CD4-positive, alpha-beta memory T cell (primary cell): ENCODE data around the gene OSTF1. TPM values are rescaled to one million over a fixed set of nuclear protein-coding genes. Genes with fewer than 3 reads are reported as not detected.

Source experiments
- CTCF ChIA-PET: fragments of 350-600 bp; sonication (Branson Sonifier 250); formaldehyde crosslinking; loops from one replicate; lab custom pipeline; 2021; ENCODE audit warnings: inconsistent platforms; ENCODE audit not compliant: partially characterized antibody; lab: Charles Lee
- POLR2A ChIA-PET: fragments of 350-600 bp; sonication (Branson Sonifier 250); formaldehyde crosslinking; loops from one replicate; lab custom pipeline; 2021; ENCODE audit not compliant: partially characterized antibody; lab: Charles Lee
- DNase-seq, 5 donors: peaks; one replicate each; pipeline versions ENCODE4 v3.0.0 to v3.0.0-alpha.2; 2020 to 2022; ENCODE audit warnings: mixed read lengths in 1 of 5
- H3K27ac ChIP-seq: one replicate; pipeline ENCODE4 v1.7.0; 2013; ENCODE audit warnings: low read depth, low read length
- H3K27me3 ChIP-seq: 2 replicates; pipeline ENCODE4 v1.7.0; 2013; ENCODE audit warnings: mild to moderate bottlenecking, low read length, moderate library complexity; ENCODE audit not compliant: insufficient read depth
- H3K36me3 ChIP-seq: 2 replicates; pipeline ENCODE4 v1.7.0; 2013; ENCODE audit warnings: mild to moderate bottlenecking, low read length, moderate library complexity; ENCODE audit not compliant: insufficient read depth
- H3K4me1 ChIP-seq: 2 replicates; pipeline ENCODE4 v1.7.0; 2013; ENCODE audit warnings: mild to moderate bottlenecking, low read length, moderate library complexity; ENCODE audit not compliant: insufficient read depth
- H3K4me3 ChIP-seq, 2 donors: one replicate each; pipeline ENCODE4 v1.7.0; 2013; ENCODE audit warnings: low read length in 2 of 2, mild to moderate bottlenecking in 1 of 2
- H3K9me3 ChIP-seq, 2 donors: one replicate each; pipeline ENCODE4 v1.7.0; 2013; ENCODE audit warnings: low read length in 2 of 2, control low read depth in 1 of 2; ENCODE audit not compliant: control insufficient read depth in 1 of 2
- H3K27ac Mint-ChIP-seq, 7 donors: one replicate each; pipeline ENCODE4 v1.8.0; 2020 to 2021; ENCODE audit warnings: mixed read lengths in 7 of 7, mild to moderate bottlenecking in 6 of 7, inconsistent platforms in 3 of 7, moderate library complexity in 3 of 7
- H3K27me3 Mint-ChIP-seq, 2 donors: one replicate each; pipeline ENCODE4 v1.8.0; 2020 to 2021; ENCODE audit warnings: mixed read lengths in 2 of 2
- H3K36me3 Mint-ChIP-seq, 2 donors: one replicate each; pipeline ENCODE4 v1.8.0; 2020 to 2021; ENCODE audit warnings: mixed read lengths in 2 of 2, inconsistent platforms in 1 of 2, mild to moderate bottlenecking in 1 of 2
- H3K4me1 Mint-ChIP-seq, 4 donors: one replicate each; pipeline ENCODE4 v1.8.0; 2020 to 2021; ENCODE audit warnings: mixed read lengths in 4 of 4, mild to moderate bottlenecking in 1 of 4
- H3K4me3 Mint-ChIP-seq, 8 donors: one replicate each; pipeline ENCODE4 v1.8.0; 2020 to 2021; ENCODE audit warnings: mixed read lengths in 8 of 8, mild to moderate bottlenecking in 7 of 8, moderate library complexity in 6 of 8, inconsistent platforms in 3 of 8
- H3K9me3 Mint-ChIP-seq, 8 donors: one replicate each; pipeline ENCODE4 v1.8.0; 2020 to 2021; ENCODE audit warnings: mixed read lengths in 8 of 8, mild to moderate bottlenecking in 5 of 8, inconsistent platforms in 3 of 8, moderate library complexity in 1 of 8
- intact Hi-C: fragments of 100-400 bp; cut with micrococcal nuclease; formaldehyde crosslinking; loops from one replicate; pipeline ENCODE4 v1.15.1; 2023
- polyA plus RNA-seq, 2 donors: library from polyadenylated mRNA; unstranded; fragments of 300-500 nt; fragmentation: Illumina TruSeq; gene quantifications; one replicate each; pipeline ENCODE4 v1.2.3, GENCODE V29; 2021
- total RNA-seq, 2 experiments: library from RNA; stranded (reverse); gene quantifications; one replicate each; pipeline ENCODE4 v1.2.3, GENCODE V29; 2021

OSTF1 gene
- total and polyA plus RNA-seq, 4 experiments from 2014 or later: 59.8 to 188 (median 119) TPM

- H3K9me3 ChIP-seq: no peaks in the 10 kb centered on the region
- intact Hi-C loops: loop anchor here (1.0 to 5.0 kb wide), 9 partner anchors 16 to 1932 kb away; partner anchors contain the start of genes C9orf40, CARNMT1 and RFK
- POLR2A ChIA-PET: interaction anchor here (0.7 to 10.7 kb wide), 25 partner anchors 10 to 1370 kb away, joined by 3 to 251 read pairs (median 5); partner anchors contain the start of genes C9orf40, CARNMT1, GCNT1 and RFK
- H3K27ac ChIP-seq: peak overlapping the region; percentile 92
- H3K9me3 Mint-ChIP-seq: no peaks in the 10 kb centered on the region
- H3K4me1 Mint-ChIP-seq: peaks cover 53 to 88% (median 66%) of the 10 kb centered on the region in 4 donors
- no peak for DNase-seq
- no peaks in the 10 kb centered on the region for H3K27me3 Mint-ChIP-seq
- H3K27ac Mint-ChIP-seq: peak overlapping the region; percentile 90 to 98 (median 96)
- H3K4me1 ChIP-seq: peaks cover 73% of the 10 kb centered on the region
- peaks cover 0 to 31% of the 10 kb centered on the region in 2 donors for H3K36me3 Mint-ChIP-seq
- CTCF ChIA-PET: interaction anchor here (0.7 to 5.7 kb wide), 11 partner anchors 12 to 314 kb away, joined by 3 to 21 read pairs (median 9); partner anchors contain the start of gene C9orf40
- peak overlapping the region; percentile 99 to 100 (median 100) for H3K4me3 Mint-ChIP-seq
- H3K27me3 ChIP-seq: no peaks in the 10 kb centered on the region
- H3K4me3 ChIP-seq: peak overlapping the region; percentile 89 to 96
- H3K36me3 ChIP-seq: no peaks in the 10 kb centered on the region
These were observed 495 bp downstream of the OSTF1 start for GRCh38 chr9:75088646-75089372.

GRCh38 chr9:75089373-75089766 lies 1.1 kb downstream of the OSTF1 start:
- peaks cover 0 to 31% of the 10 kb centered on the region in 2 donors for H3K36me3 Mint-ChIP-seq
- H3K27ac Mint-ChIP-seq: peak overlapping the region; percentile 90 to 98 (median 96)
- Histone ChIP-seq H3K36me3 (no peaks in the 10 kb centered on the region), H3K4me3 (peak overlapping the region; percentile 89 to 96), H3K27me3 (no peaks in the 10 kb centered on the region), H3K4me1 (peaks cover 73% of the 10 kb centered on the region), H3K27ac (peak overlapping the region; percentile 92), H3K9me3 (no peaks in the 10 kb centered on the region)
- H3K27me3 Mint-ChIP-seq: no peaks in the 10 kb centered on the region
- DNase-seq: peak in 1 of 5 donors; percentile 18
- ChIA-PET POLR2A (interaction anchor here (1.0 to 10.7 kb wide), 8 partner anchors 10 to 137 kb away, joined by 3 to 251 read pairs (median 25); partner anchors contain the start of genes C9orf40 and CARNMT1), CTCF (interaction anchor here (0.7 to 5.7 kb wide), 8 partner anchors 11 to 96 kb away, joined by 3 to 21 read pairs (median 5); no protein-coding TSS in a partner anchor)
- intact Hi-C loops: loop anchor here (2.0 to 5.0 kb wide), 4 partner anchors 15 to 1932 kb away; no protein-coding TSS in a partner anchor
- peaks cover 56 to 89% (median 66%) of the 10 kb centered on the region in 4 donors for H3K4me1 Mint-ChIP-seq
- H3K9me3 Mint-ChIP-seq: no peaks in the 10 kb centered on the region
- H3K4me3 Mint-ChIP-seq: peak overlapping the region; percentile 99 to 100 (median 100)

GRCh38 chr9:75090579-75090978 lies 2.3 kb downstream of the OSTF1 start:
- Histone ChIP-seq H3K4me1 (peaks cover 73% of the 10 kb centered on the region), H3K27ac (peak overlapping the region; percentile 8), H3K36me3 (no peaks in the 10 kb centered on the region), H3K4me3 (no peak overlapping the region), H3K9me3 (no peaks in the 10 kb centered on the region), H3K27me3 (no peaks in the 10 kb centered on the region)
- POLR2A ChIA-PET: interaction anchor here (0.6 to 10.7 kb wide), 4 partner anchors 14 to 86 kb away, joined by 3 to 251 read pairs (median 83); partner anchors contain the start of gene CARNMT1
- CTCF ChIA-PET: interaction anchor here (0.6 to 5.7 kb wide), 7 partner anchors 14 to 320 kb away, joined by 3 to 21 read pairs (median 5); no protein-coding TSS in a partner anchor
- intact Hi-C loops: no loop called here
- H3K27me3 Mint-ChIP-seq: no peaks in the 10 kb centered on the region
- no peak for DNase-seq
- no peaks in the 10 kb centered on the region for H3K9me3 Mint-ChIP-seq
- H3K36me3 Mint-ChIP-seq: peaks cover 0 to 26% of the 10 kb centered on the region in 2 donors
- peak overlapping the region; percentile 99 to 100 (median 100) for H3K4me3 Mint-ChIP-seq
- H3K4me1 Mint-ChIP-seq: peaks cover 60 to 92% (median 69%) of the 10 kb centered on the region in 4 donors
- H3K27ac Mint-ChIP-seq: peak overlapping the region in 6 of 7 donors; percentile 29 to 97 (median 61)

- intact Hi-C loops: no loop called here
- peak overlapping the region; percentile 12 for H3K27ac ChIP-seq
- no peak for DNase-seq
- peak overlapping the region; percentile 19 to 87 (median 75) for H3K27ac Mint-ChIP-seq
- peaks cover 79% of the 10 kb centered on the region for H3K4me1 ChIP-seq
- peaks cover 5% of the 10 kb centered on the region for H3K36me3 ChIP-seq
- CTCF ChIA-PET: interaction anchor here (0.7 to 2.6 kb wide), 10 partner anchors 9 to 316 kb away, joined by 3 to 20 read pairs (median 5); partner anchors contain the start of gene C9orf40
- H3K9me3 ChIP-seq: no peaks in the 10 kb centered on the region
- no peaks in the 10 kb centered on the region for H3K27me3 Mint-ChIP-seq
- no peaks in the 10 kb centered on the region for H3K9me3 Mint-ChIP-seq
- H3K36me3 Mint-ChIP-seq: peaks cover 6 to 21% of the 10 kb centered on the region in 2 donors
- POLR2A ChIA-PET: interaction anchor here (0.8 to 10.7 kb wide), 7 partner anchors 11 to 141 kb away, joined by 3 to 251 read pairs (median 3); no protein-coding TSS in a partner anchor
- H3K4me1 Mint-ChIP-seq: peaks cover 63 to 87% (median 77%) of the 10 kb centered on the region in 4 donors
- H3K4me3 Mint-ChIP-seq: peak overlapping the region in 6 of 8 donors; percentile 13 to 82 (median 76)
- H3K4me3 ChIP-seq: no peak overlapping the region
- no peaks in the 10 kb centered on the region for H3K27me3 ChIP-seq
These were observed 4.5 kb downstream of the OSTF1 start for GRCh38 chr9:75092766-75093165.

DNA sequence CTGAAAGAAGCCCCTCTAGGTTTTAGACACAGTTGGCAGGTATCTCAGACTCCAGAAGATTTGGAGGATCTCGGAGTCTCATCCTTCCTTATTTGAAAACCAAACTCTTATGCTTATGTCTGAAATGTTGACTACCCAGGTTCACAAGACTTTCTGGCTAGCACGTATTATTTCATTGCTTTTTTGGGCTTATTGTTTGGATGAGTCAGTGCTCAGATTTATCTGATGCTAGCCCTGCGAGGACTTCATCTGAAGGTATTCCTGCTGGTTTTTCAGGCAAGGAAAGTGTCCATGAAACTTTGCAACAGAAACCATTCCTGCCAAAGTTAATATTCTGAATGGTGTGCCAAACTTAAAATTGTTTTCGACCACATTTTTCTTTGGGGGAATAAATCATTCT lies 8.5 kb downstream of the OSTF1 start:
- Histone ChIP-seq H3K36me3 (peaks cover 5% of the 10 kb centered on the region), H3K27ac (no peak overlapping the region), H3K4me3 (no peak overlapping the region), H3K4me1 (peaks cover 87% of the 10 kb centered on the region), H3K9me3 (no peaks in the 10 kb centered on the region), H3K27me3 (no peaks in the 10 kb centered on the region)
- CTCF ChIA-PET: no interaction called here
- Mint-ChIP-seq H3K4me1 (peaks cover 60 to 91% (median 72%) of the 10 kb centered on the region in 4 donors), H3K4me3 (peak overlapping the region in 2 of 8 donors; percentile 3 to 42), H3K36me3 (peaks cover 6 to 20% of the 10 kb centered on the region in 2 donors), H3K9me3 (no peaks in the 10 kb centered on the region), H3K27me3 (no peaks in the 10 kb centered on the region), H3K27ac (peak overlapping the region in 6 of 7 donors; percentile 7 to 61 (median 51))
- POLR2A ChIA-PET: interaction anchor here (1.5 kb wide), 1 partner anchor 9 kb away, joined by 4 read pairs; the partner anchor contains the start of genes NMRK1 and OSTF1
- intact Hi-C loops: no loop called here
- DNase-seq: no peak

- POLR2A ChIA-PET: interaction anchor here (1.1 kb wide), 1 partner anchor 12 kb away, joined by 5 read pairs; the partner anchor contains the start of gene OSTF1
- CTCF ChIA-PET: interaction anchor here (0.8 to 1.7 kb wide), 5 partner anchors 11 to 80 kb away, joined by 3 to 5 read pairs (median 4); no protein-coding TSS in a partner anchor
- Mint-ChIP-seq H3K4me1 (peaks cover 57 to 85% (median 72%) of the 10 kb centered on the region in 4 donors), H3K27me3 (no peaks in the 10 kb centered on the region), H3K36me3 (peaks cover 19 to 42% of the 10 kb centered on the region in 2 donors), H3K27ac (peak overlapping the region; percentile 64 to 92 (median 76)), H3K4me3 (peak overlapping the region in 6 of 8 donors; percentile 13 to 60 (median 38)), H3K9me3 (no peaks in the 10 kb centered on the region)
- Histone ChIP-seq H3K27me3 (no peaks in the 10 kb centered on the region), H3K9me3 (no peaks in the 10 kb centered on the region), H3K36me3 (peaks cover 5% of the 10 kb centered on the region), H3K4me3 (no peak overlapping the region), H3K27ac (peak overlapping the region; percentile 26), H3K4me1 (peaks cover 84% of the 10 kb centered on the region)
- no peak for DNase-seq
- intact Hi-C loops: no loop called here
These were observed 12.8 kb downstream of the OSTF1 start for GRCh38 chr9:75101004-75101588.
